SU-DHL-6 (cell line): ENCODE data around the gene RPTOR.
"Not testable (repeated sequence)": the region's sequence is repeated elsewhere in the genome, so short reads cannot be mapped to it uniquely, and the experiment has no call there.

Experiments
- H2AFZ ChIP-seq: fragments of 200-600 bp; sonication (generic); 2 replicates; pipeline ENCODE4 v1.6.1; 2014; ENCODE audit warnings: low read depth, mild to moderate bottlenecking, moderate library complexity, mixed read lengths, antibody characterized with exemption, low read length; ENCODE audit not compliant: severe bottlenecking
- H3F3A ChIP-seq: fragments of 200-600 bp; shearing (Covaris generic); 2 replicates; pipeline ENCODE4 v1.6.0; 2016; ENCODE audit warnings: antibody characterized with exemption, mild to moderate bottlenecking; ENCODE audit not compliant: insufficient read depth
- H3K27ac ChIP-seq: fragments of 200-600 bp; sonication (generic); 2 replicates; pipeline ENCODE4 v1.5.1; 2016; ENCODE audit warnings: low read depth, mild to moderate bottlenecking, low read length, moderate library complexity, mixed read lengths
- H3K27me3 ChIP-seq: fragments of 200-600 bp; sonication (generic), shearing (Covaris generic); 2 replicates; pipeline ENCODE4 v1.6.0; 2014; ENCODE audit warnings: mild to moderate bottlenecking, low read length
- H3K36me3 ChIP-seq: fragments of 200-600 bp; sonication (generic); 2 replicates; pipeline ENCODE4 v1.6.1; 2014; ENCODE audit warnings: mild to moderate bottlenecking, low read length, mixed read lengths
- H3K4me2 ChIP-seq: fragments of 300-600, 200-600 bp; shearing (Covaris generic), sonication (generic); 2 replicates; pipeline ENCODE4 v1.6.0; 2014; ENCODE audit warnings: low read length, low read depth, mild to moderate bottlenecking; ENCODE audit not compliant: poor library complexity, severe bottlenecking
- H3K4me3 ChIP-seq: fragments of 200-600 bp; sonication (generic); 2 replicates; pipeline ENCODE4 v1.5.1; 2014; ENCODE audit warnings: antibody characterized with exemption, low read length, mild to moderate bottlenecking, mixed read lengths; ENCODE audit not compliant: insufficient read depth, poor library complexity, severe bottlenecking
- H3K79me2 ChIP-seq: fragments of 200-600 bp; sonication (generic); 2 replicates; pipeline ENCODE4 v1.6.1; 2014; ENCODE audit warnings: mild to moderate bottlenecking, low read length, moderate library complexity; ENCODE audit not compliant: insufficient read depth
- H3K9ac ChIP-seq: fragments of 200-600 bp; sonication (generic); 2 replicates; pipeline ENCODE4 v1.7.0; 2014; ENCODE audit warnings: mild to moderate bottlenecking, low read length
- H3K9me2 ChIP-seq: fragments of 200-600 bp; sonication (generic); replicated peaks from 2 replicates; pipeline ENCODE4 v1.6.1; 2014; ENCODE audit warnings: low read length; ENCODE audit not compliant: insufficient read depth
- H3K9me3 ChIP-seq: fragments of 200-600 bp; sonication (generic); 2 replicates; pipeline ENCODE4 v1.6.1; 2014; ENCODE audit warnings: low read length, mixed read lengths; ENCODE audit not compliant: insufficient read depth
- H4K20me1 ChIP-seq: fragments of 200-600 bp; sonication (generic); 2 replicates; pipeline ENCODE4 v1.6.1; 2014; ENCODE audit warnings: low read depth, mild to moderate bottlenecking, antibody characterized with exemption, low read length, moderate library complexity, mixed read lengths
- EZH2phosphoT487 ChIP-seq: fragments of 200-600 bp; sonication (generic), shearing (Covaris generic); conservative IDR thresholded peaks from 2 replicates; pipeline ENCODE4 v1.6.1; 2018; ENCODE audit warnings: mild to moderate bottlenecking, antibody characterized with exemption, low read length, moderate library complexity, mixed read lengths
- TF ChIP-seq, protein P1 (sequence below): fragments of 200-600 bp; sonication (generic); IDR thresholded peaks from one replicate; pipeline ENCODE4 v1.5.1; 2017; ENCODE audit warnings: antibody characterized with exemption, mild to moderate bottlenecking, low read length, moderate library complexity; ENCODE audit not compliant: insufficient read depth, poor library complexity, severe bottlenecking

RPTOR gene

GRCh38 chr17:80813318-80813717, 268.7 kb downstream of the RPTOR start:
- no peak overlapping the region for H2AFZ ChIP-seq
- H3K9me3 ChIP-seq, result no peaks in the 10 kb centered on the region
- H3K36me3 ChIP-seq, result no peaks in the 10 kb centered on the region
- no peak overlapping the region for H3K27ac ChIP-seq
- no peaks in the 10 kb centered on the region for H4K20me1 ChIP-seq
- H3K4me2 ChIP-seq, result no peak overlapping the region
- no peaks in the 10 kb centered on the region for H3K27me3 ChIP-seq
- no peak overlapping the region for H3K4me3 ChIP-seq
- TF ChIP-seq, protein P1, sequence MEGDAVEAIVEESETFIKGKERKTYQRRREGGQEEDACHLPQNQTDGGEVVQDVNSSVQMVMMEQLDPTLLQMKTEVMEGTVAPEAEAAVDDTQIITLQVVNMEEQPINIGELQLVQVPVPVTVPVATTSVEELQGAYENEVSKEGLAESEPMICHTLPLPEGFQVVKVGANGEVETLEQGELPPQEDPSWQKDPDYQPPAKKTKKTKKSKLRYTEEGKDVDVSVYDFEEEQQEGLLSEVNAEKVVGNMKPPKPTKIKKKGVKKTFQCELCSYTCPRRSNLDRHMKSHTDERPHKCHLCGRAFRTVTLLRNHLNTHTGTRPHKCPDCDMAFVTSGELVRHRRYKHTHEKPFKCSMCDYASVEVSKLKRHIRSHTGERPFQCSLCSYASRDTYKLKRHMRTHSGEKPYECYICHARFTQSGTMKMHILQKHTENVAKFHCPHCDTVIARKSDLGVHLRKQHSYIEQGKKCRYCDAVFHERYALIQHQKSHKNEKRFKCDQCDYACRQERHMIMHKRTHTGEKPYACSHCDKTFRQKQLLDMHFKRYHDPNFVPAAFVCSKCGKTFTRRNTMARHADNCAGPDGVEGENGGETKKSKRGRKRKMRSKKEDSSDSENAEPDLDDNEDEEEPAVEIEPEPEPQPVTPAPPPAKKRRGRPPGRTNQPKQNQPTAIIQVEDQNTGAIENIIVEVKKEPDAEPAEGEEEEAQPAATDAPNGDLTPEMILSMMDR, result no peak
- TF ChIP-seq EZH2phosphoT487, result no peak
- H3K9me2 ChIP-seq, result no peaks in the 10 kb centered on the region
- no peaks in the 10 kb centered on the region for H3F3A ChIP-seq
- H3K9ac ChIP-seq, result no peak overlapping the region
- no peaks in the 10 kb centered on the region for H3K79me2 ChIP-seq

DNA sequence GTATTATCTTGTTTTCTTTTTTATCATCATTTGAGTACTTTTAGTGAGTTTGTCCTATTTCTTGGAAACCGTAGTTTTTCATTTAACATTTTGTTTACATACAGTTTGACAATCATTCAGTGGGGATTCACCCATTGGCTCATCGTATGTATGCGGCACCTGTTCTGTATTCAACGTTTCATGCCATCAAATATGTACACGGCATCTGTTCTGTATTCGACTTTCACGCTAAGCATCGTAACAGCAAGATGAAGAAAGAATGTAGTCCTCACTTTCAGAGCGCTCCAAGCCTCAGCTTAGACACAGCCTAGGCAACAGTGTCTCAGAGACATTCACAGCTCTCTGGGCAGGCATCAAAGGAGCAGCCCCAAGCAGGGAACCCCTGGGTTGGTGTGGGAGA, 269.9 kb downstream of the RPTOR start:
- Histone ChIP-seq H3K4me2 (no peak overlapping the region), H3K9me2 (no peaks in the 10 kb centered on the region), H2AFZ (no peak overlapping the region), H3K4me3 (no peak overlapping the region), H3K27ac (no peak overlapping the region), H3K79me2 (no peaks in the 10 kb centered on the region), H3F3A (no peaks in the 10 kb centered on the region), H3K27me3 (no peaks in the 10 kb centered on the region), H3K9me3 (no peaks in the 10 kb centered on the region), H3K9ac (no peak overlapping the region), H4K20me1 (no peaks in the 10 kb centered on the region), H3K36me3 (no peaks in the 10 kb centered on the region)
- TF ChIP-seq, protein P1, result no peak
- TF ChIP-seq EZH2phosphoT487, result no peak

DNA sequence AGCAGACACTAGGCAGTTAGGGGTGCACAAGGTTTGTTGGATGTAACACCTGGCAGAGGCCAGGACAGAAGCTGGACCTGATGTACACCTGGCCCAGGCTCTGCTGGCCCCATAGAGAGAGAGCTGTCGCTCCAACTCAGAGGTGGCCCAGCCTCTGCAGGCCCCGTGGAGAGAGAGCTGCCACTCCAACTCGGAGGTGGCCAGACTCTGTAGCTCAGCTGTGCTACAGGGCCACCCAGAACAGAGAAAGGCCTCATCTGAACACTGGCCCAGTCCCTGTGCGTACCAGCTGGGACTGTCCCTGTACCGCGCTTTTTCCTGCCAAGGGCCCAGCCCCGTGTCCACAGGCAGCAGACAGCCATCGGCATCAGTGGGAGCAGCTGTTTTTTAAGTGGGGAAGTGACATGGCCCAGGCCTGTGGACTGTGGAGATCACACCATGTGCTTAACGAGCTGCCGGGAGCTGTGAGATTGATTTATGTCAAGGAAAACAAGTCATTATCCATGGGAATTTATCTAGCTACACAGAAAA, 270.6 kb downstream of the RPTOR start:
- no peak overlapping the region for H3K27ac ChIP-seq

DNA sequence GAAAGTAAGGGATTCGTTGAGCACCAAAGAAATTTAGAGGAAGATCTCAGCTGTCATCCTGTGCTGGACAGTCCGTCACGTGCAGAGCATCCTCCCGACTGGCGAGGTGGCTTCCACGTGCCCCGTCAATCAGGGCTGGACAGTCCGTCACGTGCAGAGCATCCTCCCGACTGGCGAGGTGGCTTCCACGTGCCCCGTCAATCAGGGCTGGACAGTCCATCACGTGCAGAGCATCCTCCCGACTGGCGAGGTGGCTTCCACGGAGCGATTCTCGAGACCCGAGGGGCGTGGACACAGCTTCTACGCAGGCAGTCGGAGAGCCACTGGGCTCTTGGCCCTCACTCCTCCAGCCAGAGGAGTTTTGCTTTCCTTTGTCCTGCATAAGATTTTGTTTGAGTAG, 271.1 kb downstream of the RPTOR start:
- not testable (repeated sequence) for H3F3A ChIP-seq, H4K20me1 ChIP-seq, H2AFZ ChIP-seq, H3K27ac ChIP-seq, H3K9ac ChIP-seq, H3K36me3 ChIP-seq, H3K79me2 ChIP-seq, H3K9me3 ChIP-seq, H3K27me3 ChIP-seq, H3K9me2 ChIP-seq, H3K4me2 ChIP-seq, H3K4me3 ChIP-seq

More for the DNA sequence above, 270.6 kb downstream of the RPTOR start:
- H3K36me3 ChIP-seq, result no peaks in the 10 kb centered on the region
- no peak overlapping the region for H3K9ac ChIP-seq
- TF ChIP-seq, protein P1, result no peak
- TF ChIP-seq EZH2phosphoT487, result no peak
- no peak overlapping the region for H3K4me2 ChIP-seq
- H2AFZ ChIP-seq, result no peak overlapping the region
- no peaks in the 10 kb centered on the region for H3K79me2 ChIP-seq
- H3K27me3 ChIP-seq, result no peaks in the 10 kb centered on the region
- no peaks in the 10 kb centered on the region for H4K20me1 ChIP-seq
- no peaks in the 10 kb centered on the region for H3K9me2 ChIP-seq
- no peaks in the 10 kb centered on the region for H3K9me3 ChIP-seq
- H3F3A ChIP-seq, result no peaks in the 10 kb centered on the region
- no peak overlapping the region for H3K4me3 ChIP-seq
